Adrenal gland (tissue), 12 donors: ENCODE data around the gene HHATL. TPM values are rescaled to one million over a fixed set of nuclear protein-coding genes. Genes with fewer than 3 reads are reported as not detected.

Experiments
- DNase-seq, 7 donors: peaks; one replicate each; pipeline ENCODE4 v3.0.0-alpha.2; 2019 to 2020
- H3K27ac ChIP-seq, 5 donors: fragments of 200-600 bp; sonication (generic) in 4 of 5; 1 replicate in 3 of 5; 2 replicates in 2 of 5; pipeline versions ENCODE4 v1.5.1 to v1.8.0; 2016 to 2020; ENCODE audit warnings: mild to moderate bottlenecking in 1 of 5
- H3K27me3 ChIP-seq: fragments of 200-600 bp; 2 replicates; pipeline ENCODE4 v1.8.0; 2021
- H3K36me3 ChIP-seq, 2 donors: fragments of 200-600 bp; replicated peaks in 1 of 2; 1 replicate in 1 of 2; 2 replicates in 1 of 2; pipeline versions ENCODE4 v1.5.1 to v1.8.0; 2018 to 2022
- H3K4me1 ChIP-seq, 2 donors: fragments of 200-600 bp; replicated peaks in 1 of 2; 1 replicate in 1 of 2; 2 replicates in 1 of 2; pipeline versions ENCODE4 v1.5.1 to v1.8.0; 2018 to 2021
- H3K4me3 ChIP-seq, 4 donors: fragments of 200-600 bp; sonication (generic) in 3 of 4; one replicate each; pipeline ENCODE4 v1.5.1; 2016 to 2018
- H3K9me3 ChIP-seq, 3 donors: fragments of 200-600 bp; sonication (generic) in 1 of 3; replicated peaks in 1 of 3; 1 replicate in 2 of 3; 2 replicates in 1 of 3; pipeline versions ENCODE4 v1.5.1 to v1.8.0; 2016 to 2021
- CTCF ChIP-seq, 6 experiments: fragments of 450-650 bp in 4 of 6; fragments of 200-600 bp in 2 of 6; sonication (generic) in 1 of 6; IDR thresholded peaks; 1 replicate in 5 of 6; 2 replicates in 1 of 6; pipeline versions ENCODE4 v1.5.1 to v1.8.0; 2016 to 2021; ENCODE audit warnings: antibody characterized with exemption in 6 of 6, mild to moderate bottlenecking in 2 of 6, moderate library complexity in 1 of 6
- POLR2A ChIP-seq, 2 donors: fragments of 450-650 bp; IDR thresholded peaks; one replicate each; pipeline ENCODE4 v1.6.1; 2017; ENCODE audit warnings: antibody characterized with exemption in 2 of 2, mild to moderate bottlenecking in 2 of 2, moderate library complexity in 1 of 2
- WGBS, 4 donors: extraction: QIAGEN DNeasy Blood & Tissue Kit in 2 of 4; methylation state at CpG; one replicate each; pipeline versions ENCODE4 v1.1.5 to v1.1.7; 2013 to 2017; 5-methylcytosine and 5-hydroxymethylcytosine counted together
- intact Hi-C, 2 donors: fragments of 100-400 bp; cut with DNase I; formaldehyde crosslinking; loops; one replicate each; pipeline versions ENCODE4 v1.14.1 to v1.15.0; 2022 to 2023
- polyA plus RNA-seq, 3 donors: library from polyadenylated mRNA; stranded (reverse); fragments of 200-250 nt in 2 of 3; fragments of 350-450 nt in 1 of 3; fragmentation: Illumina TruSeq in 1 of 3; extraction: RNeasy Lipid Tissue Mini Kit (QIAGEN cat#74804) in 1 of 3; gene quantifications; one replicate each; pipeline ENCODE4 v1.2.3, GENCODE V29; 2013 to 2014
- total RNA-seq, 9 donors: library from RNA; depleted of rRNA in 4 of 9; stranded (reverse); fragments of >200 nt in 4 of 9; fragments of 120-200 nt in 1 of 9; fragmentation: NEBNext Ultra II Directional in 1 of 9; extraction: Animal tissue kit (Norgen Biotek cat#: 25700) in 1 of 9; gene quantifications; one replicate each; pipeline versions ENCODE4 v1.1.0 to v1.2.4, GENCODE V29; 2013 to 2023
- donor health status: healthy with polysubstance abuse.
- donor health status: Bipolar disorder and iron deficiency.
- donor health status: DM: yes; HTN: yes; CAD: no.
- donor health status: DM: no; HTN: no; CAD: no.
- donor health status: DM: no; HTN: no; CAD: no.
- donor health status: DM: yes; HTN: yes; CAD: no.

HHATL gene
- total and polyA plus RNA-seq, 12 donors = 0.18 to 4.5 (median 0.73) TPM; not detected in 2

GRCh38 chr3:42690766-42691680 lies 11.6 kb downstream of the HHATL start:
- no peak overlapping the region for H3K27ac ChIP-seq
- intact Hi-C loops = no loop called here

DNA sequence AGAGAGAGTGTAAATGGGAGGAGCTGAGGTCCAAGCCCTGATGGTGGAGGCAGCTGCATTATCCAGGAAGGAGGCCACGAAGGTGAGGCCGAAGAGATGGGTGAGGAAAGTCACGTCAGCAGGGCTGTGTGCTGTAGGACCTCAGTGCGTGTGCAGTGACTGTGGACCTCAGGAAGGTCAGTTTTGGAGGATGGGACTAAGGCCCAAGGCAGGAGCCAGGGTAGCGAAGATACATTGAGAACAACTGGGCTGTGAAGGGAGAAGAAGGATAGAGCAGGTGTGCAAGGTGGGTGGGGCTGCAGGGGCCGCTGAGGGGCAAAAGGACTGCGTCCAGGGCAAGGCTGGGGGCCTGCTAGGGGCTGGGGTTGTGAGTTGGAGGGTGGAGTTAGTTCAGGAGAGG lies 12.4 kb downstream of the HHATL start:
- H3K4me3 ChIP-seq = no peak overlapping the region
- H3K27me3 ChIP-seq = no peaks in the 10 kb centered on the region
- TF ChIP-seq POLR2A (IDR thresholded peaks at IDR 0.05) (no peak), CTCF (IDR thresholded peaks at IDR 0.05) (no peak)
- 71 to 77% (median 74%) methylated on average over 7 of the region's 7 CpGs for WGBS, 4 donors
- no peaks in the 10 kb centered on the region for H3K4me1 ChIP-seq
- H3K27ac ChIP-seq = no peak overlapping the region
- H3K9me3 ChIP-seq = no peaks in the 10 kb centered on the region
- DNase-seq = no peak
- H3K36me3 ChIP-seq = no peaks in the 10 kb centered on the region
- intact Hi-C loops = no loop called here

More at GRCh38 chr3:42690766-42691680, 11.6 kb downstream of the HHATL start:
- H3K27me3 ChIP-seq = no peaks in the 10 kb centered on the region
- H3K9me3 ChIP-seq = no peaks in the 10 kb centered on the region
- TF ChIP-seq POLR2A (IDR thresholded peaks at IDR 0.05) (no peak), CTCF (IDR thresholded peaks at IDR 0.05) (no peak)
- no peak for DNase-seq
- 62 to 82% (median 79%) methylated on average over 3 to 10 of the region's 10 CpGs for WGBS, 4 donors
- H3K4me3 ChIP-seq = no peak overlapping the region
- H3K36me3 ChIP-seq = no peaks in the 10 kb centered on the region
- no peaks in the 10 kb centered on the region for H3K4me1 ChIP-seq

DNA sequence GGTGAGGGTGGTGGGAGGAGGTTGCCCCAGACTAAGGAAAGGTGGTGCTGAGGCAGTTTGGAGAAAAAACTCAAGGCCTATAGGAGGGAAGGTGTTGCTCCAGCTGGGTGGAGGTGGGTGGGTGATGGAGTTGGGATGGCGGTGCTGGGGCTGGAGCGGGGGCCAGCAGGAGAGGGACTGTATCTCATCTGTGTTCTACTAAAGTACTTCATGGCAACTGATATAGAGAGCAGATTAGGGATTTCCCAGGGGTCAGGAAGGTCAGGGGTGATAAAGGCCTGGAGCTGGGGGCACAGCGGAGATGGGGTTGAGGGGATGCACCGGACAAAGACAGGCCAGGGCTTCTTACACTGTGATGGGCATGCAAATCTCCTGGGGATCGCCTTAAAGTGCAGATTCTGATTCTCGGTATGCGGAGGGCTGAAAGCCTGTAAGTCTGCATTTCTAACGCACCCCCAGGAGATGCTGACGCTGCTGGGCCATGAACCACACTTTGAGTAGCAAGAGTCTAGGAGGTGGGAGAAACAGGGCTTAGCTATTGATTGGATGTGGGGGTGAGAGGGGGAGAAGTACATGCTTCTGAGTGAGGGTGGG lies 13.1 kb downstream of the HHATL start:
- H3K9me3 ChIP-seq = no peaks in the 10 kb centered on the region
- DNase-seq = no peak
- WGBS, 4 donors = 73 to 81% (median 78%) methylated on average over 9 of the region's 9 CpGs
- H3K27ac ChIP-seq = no peak overlapping the region
- no peaks in the 10 kb centered on the region for H3K4me1 ChIP-seq
- intact Hi-C loops = no loop called here
- H3K36me3 ChIP-seq = no peaks in the 10 kb centered on the region
- TF ChIP-seq POLR2A (IDR thresholded peaks at IDR 0.05) (no peak), CTCF (IDR thresholded peaks at IDR 0.05) (no peak)
- no peaks in the 10 kb centered on the region for H3K27me3 ChIP-seq
- no peak overlapping the region for H3K4me3 ChIP-seq

GRCh38 chr3:42688487-42689420 lies 13.8 kb downstream of the HHATL start:
- TF ChIP-seq CTCF (IDR thresholded peaks at IDR 0.05) = no peak
- TF ChIP-seq POLR2A (IDR thresholded peaks at IDR 0.05) = no peak
- DNase-seq = no peak
- Histone ChIP-seq H3K4me1 (no peaks in the 10 kb centered on the region), H3K27ac (no peak overlapping the region), H3K9me3 (no peaks in the 10 kb centered on the region), H3K36me3 (no peaks in the 10 kb centered on the region), H3K4me3 (no peak overlapping the region), H3K27me3 (no peaks in the 10 kb centered on the region)
- WGBS, 4 donors = 86 to 92% (median 89%) methylated on average over 20 to 22 of the region's 22 CpGs
- intact Hi-C loops = no loop called here
